ENCODE measurements around the gene SCAI.
"Not testable (repeated sequence)": the region's sequence is repeated elsewhere in the genome, so short reads cannot be mapped to it uniquely, and the experiment has no call there.

Gene SCAI

GRCh38 chr9:125008599-125008998 lies 134.7 kb downstream of the SCAI start:
- DNase-seq = no peak

- DNase-seq = no peak
Measured at GRCh38 chr9:125003332-125003731, 140.0 kb downstream of the SCAI start.

- DNase-seq = no peak
Measured at GRCh38 chr9:124983698-124984097, 159.6 kb downstream of the SCAI start.

- no peak for DNase-seq
Measured at GRCh38 chr9:124980431-124980830, 162.9 kb downstream of the SCAI start.

GRCh38 chr9:124975131-124975530 lies 168.2 kb downstream of the SCAI start:
- no peak for DNase-seq

- no peak for DNase-seq
Measured at GRCh38 chr9:124973807-124974206, 169.5 kb downstream of the SCAI start.

GRCh38 chr9:124972241-124972770 lies 171.0 kb downstream of the SCAI start:
- DNase-seq = no peak

- no peak for DNase-seq
Measured at GRCh38 chr9:124969401-124969800, 173.9 kb downstream of the SCAI start.

- DNase-seq = no peak
Measured at GRCh38 chr9:124968238-124968637, 175.1 kb downstream of the SCAI start.

GRCh38 chr9:124965775-124966568 lies 177.4 kb downstream of the SCAI start:
- DNase-seq = not testable (repeated sequence)

- no peak for DNase-seq
Measured at GRCh38 chr9:124964604-124965003, 178.7 kb downstream of the SCAI start.

GRCh38 chr9:124964056-124964455 lies 179.3 kb downstream of the SCAI start:
- DNase-seq = no peak

GRCh38 chr9:124960409-124960752 lies 182.9 kb downstream of the SCAI start:
- DNase-seq = no peak

GRCh38 chr9:124959671-124960408 lies 183.5 kb downstream of the SCAI start:
- DNase-seq = not testable (repeated sequence)

GRCh38 chr9:124954255-124954654 lies 189.1 kb downstream of the SCAI start:
- DNase-seq = no peak

- no peak for DNase-seq
Measured at GRCh38 chr9:124950050-124950718, 193.1 kb downstream of the SCAI start.

GRCh38 chr9:124949387-124949786 lies 193.9 kb downstream of the SCAI start:
- no peak for DNase-seq

- no peak for DNase-seq
Measured at GRCh38 chr9:124947727-124948391, 195.5 kb downstream of the SCAI start.

GRCh38 chr9:124946167-124946566 lies 197.2 kb downstream of the SCAI start:
- no peak for DNase-seq

GRCh38 chr9:124941679-124942561 lies 201.4 kb downstream of the SCAI start:
- DNase-seq = no peak

- peak; percentile 96 for DNase-seq
Measured at GRCh38 chr9:124940894-124941678, 202.2 kb downstream of the SCAI start, which contains the start of gene GOLGA1. TSS of gene GOLGA1 (minus strand) at chr9:124941083. CDS start at chr9:124938711, 2,372 bp downstream.

All from COR-L47 (cell line).